ENCODE measurements around the gene ATP6V0E1. TPM values are rescaled to one million over a fixed set of nuclear protein-coding genes. Genes with fewer than 3 reads are reported as not detected.
"Not testable (repeated sequence)": the region's sequence is repeated elsewhere in the genome, so short reads cannot be mapped to it uniquely, and the experiment has no call there.

Gene ATP6V0E1
- total RNA-seq, 1 donor from 2014 or later: 52.5 TPM

- no peak for DNase-seq
Observed at GRCh38 chr5:173039188-173039587, 55.6 kb downstream of the ATP6V0E1 start.

- DNase-seq: no peak
Observed at GRCh38 chr5:173039964-173040363, 56.4 kb downstream of the ATP6V0E1 start.

GRCh38 chr5:173041881-173042762, 58.6 kb downstream of the ATP6V0E1 start:
- DNase-seq: no peak

GRCh38 chr5:173042763-173043107, 59.2 kb downstream of the ATP6V0E1 start:
- no peak for DNase-seq

- no peak for DNase-seq
Observed at GRCh38 chr5:173045474-173045873, 61.9 kb downstream of the ATP6V0E1 start.

GRCh38 chr5:173047096-173047837, 63.7 kb downstream of the ATP6V0E1 start:
- DNase-seq: not testable (repeated sequence)

- no peak for DNase-seq
Observed at GRCh38 chr5:173047838-173048105, 64.2 kb downstream of the ATP6V0E1 start.

- DNase-seq: no peak
Observed at GRCh38 chr5:173050791-173051190, 67.2 kb downstream of the ATP6V0E1 start.

GRCh38 chr5:173051746-173052145, 68.2 kb downstream of the ATP6V0E1 start:
- DNase-seq: no peak

GRCh38 chr5:173053041-173053440, 69.5 kb downstream of the ATP6V0E1 start:
- DNase-seq: no peak

GRCh38 chr5:173055042-173055721, 71.6 kb downstream of the ATP6V0E1 start:
- no peak for DNase-seq

GRCh38 chr5:173055722-173055982, 72.1 kb downstream of the ATP6V0E1 start:
- no peak for DNase-seq

- DNase-seq: peak; percentile 98
Observed at GRCh38 chr5:173055983-173056782, 72.6 kb downstream of the ATP6V0E1 start, which contains the start of gene CREBRF. TSS of gene CREBRF (plus strand) at chr5:173056352. CDS start at chr5:173080776, 24,424 bp downstream.

GRCh38 chr5:173056783-173057061, 73.2 kb downstream of the ATP6V0E1 start:
- DNase-seq: no peak

GRCh38 chr5:173057062-173057924, 73.7 kb downstream of the ATP6V0E1 start:
- DNase-seq: peak; percentile 100

- DNase-seq: no peak
Observed at GRCh38 chr5:173062141-173062540, 78.6 kb downstream of the ATP6V0E1 start.

GRCh38 chr5:173065155-173065554, 81.6 kb downstream of the ATP6V0E1 start:
- DNase-seq: no peak

GRCh38 chr5:173069671-173070070, 86.1 kb downstream of the ATP6V0E1 start:
- DNase-seq: no peak

- DNase-seq: no peak
Observed at GRCh38 chr5:173075137-173075843, 91.7 kb downstream of the ATP6V0E1 start.

- no peak for DNase-seq
Observed at GRCh38 chr5:173075970-173076369, 92.4 kb downstream of the ATP6V0E1 start.

- DNase-seq: not testable (repeated sequence)
Observed at GRCh38 chr5:173076471-173076870, 92.9 kb downstream of the ATP6V0E1 start.

All from tongue (tissue), 2 donors.